ENCODE measurements around the gene ARHGEF4.
A peak's percentile ranks its signal among the peaks of the same experiment; 100 is the strongest.

ARHGEF4 gene

GRCh38 chr2:131037398-131038257 lies 200.9 kb downstream of the ARHGEF4 start:
- no peak for DNase-seq (ENCODE audit: low read depth in 3 of 3)

- no peak for DNase-seq (ENCODE audit: low read depth in 3 of 3)
Observed at GRCh38 chr2:131038258-131039100, 201.8 kb downstream of the ARHGEF4 start.

GRCh38 chr2:131039101-131039440 lies 202.4 kb downstream of the ARHGEF4 start:
- DNase-seq (ENCODE audit: low read depth in 3 of 3): no peak

- DNase-seq (ENCODE audit: low read depth in 3 of 3): no peak
Observed at GRCh38 chr2:131039535-131039907, 202.8 kb downstream of the ARHGEF4 start.

GRCh38 chr2:131039908-131040660 lies 203.4 kb downstream of the ARHGEF4 start:
- DNase-seq (ENCODE audit: low read depth in 3 of 3): peak in 1 of 3 experiments; percentile 26

- DNase-seq (ENCODE audit: low read depth in 3 of 3): no peak
Observed at GRCh38 chr2:131040661-131041401, 204.1 kb downstream of the ARHGEF4 start.

GRCh38 chr2:131041402-131042147 lies 204.9 kb downstream of the ARHGEF4 start:
- DNase-seq (ENCODE audit: low read depth in 3 of 3): no peak

- DNase-seq (ENCODE audit: low read depth in 3 of 3): no peak
Observed at GRCh38 chr2:131042148-131042775, 205.5 kb downstream of the ARHGEF4 start.

- DNase-seq (ENCODE audit: low read depth in 3 of 3): no peak
Observed at GRCh38 chr2:131043199-131044074, 206.7 kb downstream of the ARHGEF4 start.

- DNase-seq (ENCODE audit: low read depth in 3 of 3): no peak
Observed at GRCh38 chr2:131044075-131044756, 207.5 kb downstream of the ARHGEF4 start.

GRCh38 chr2:131044757-131045150 lies 208.0 kb downstream of the ARHGEF4 start:
- no peak for DNase-seq (ENCODE audit: low read depth in 3 of 3)

GRCh38 chr2:131045286-131046027 lies 208.7 kb downstream of the ARHGEF4 start:
- DNase-seq (ENCODE audit: low read depth in 3 of 3): no peak

GRCh38 chr2:131046028-131046917 lies 209.6 kb downstream of the ARHGEF4 start:
- no peak for DNase-seq (ENCODE audit: low read depth in 3 of 3)

- no peak for DNase-seq (ENCODE audit: low read depth in 3 of 3)
Observed at GRCh38 chr2:131046918-131047652, 210.4 kb downstream of the ARHGEF4 start.

- DNase-seq (ENCODE audit: low read depth in 3 of 3): no peak
Observed at GRCh38 chr2:131047920-131048560, 211.3 kb downstream of the ARHGEF4 start.

GRCh38 chr2:131048641-131049040 lies 211.9 kb downstream of the ARHGEF4 start:
- no peak for DNase-seq (ENCODE audit: low read depth in 3 of 3)
